Fibroblast of the aortic adventitia (primary cell): ENCODE measurements around the gene BEGAIN. TPM values are rescaled to one million over a fixed set of nuclear protein-coding genes. Genes with fewer than 3 reads are reported as not detected.

Experiments used
- DNase-seq: peaks from one replicate; pipeline ENCODE4 v3.0.0-alpha.2; 2010; ENCODE audit warnings: low read depth
- H3K4me3 ChIP-seq: 2 replicates; pipeline ENCODE4 v1.5.1; 2011; ENCODE audit warnings: low read depth, mild to moderate bottlenecking, control low read depth, low read length, moderate library complexity
- CTCF ChIP-seq: IDR thresholded peaks from 2 replicates; pipeline ENCODE4 v1.5.1; 2011; ENCODE audit warnings: mild to moderate bottlenecking, low read length, control low read depth, inconsistent platforms; ENCODE audit not compliant: insufficient read depth
- total RNA-seq: library from RNA; depleted of rRNA; stranded (reverse); fragments of >200 nt; gene quantifications from 2 replicates; pipeline ENCODE4 v1.2.3, GENCODE V29; 2012; ENCODE audit warnings: low replicate concordance

BEGAIN gene
- total RNA-seq, 1 donor: 0.18 TPM

GRCh38 chr14:100605230-100605629 is 18.0 kb upstream of the BEGAIN start:
- no peak for DNase-seq
- no peak overlapping the region for H3K4me3 ChIP-seq
- TF ChIP-seq CTCF: no peak

- DNase-seq: no peak
- no peak overlapping the region for H3K4me3 ChIP-seq
- TF ChIP-seq CTCF: no peak
These were observed 17.5 kb upstream of the BEGAIN start for GRCh38 chr14:100604709-100605108.

- no peak for TF ChIP-seq CTCF
- DNase-seq: no peak
- H3K4me3 ChIP-seq: no peak overlapping the region
These were observed 16.9 kb upstream of the BEGAIN start for GRCh38 chr14:100604121-100604501.

GRCh38 chr14:100603341-100604120 is 16.3 kb upstream of the BEGAIN start:
- no peak overlapping the region for H3K4me3 ChIP-seq
- no peak for DNase-seq
- TF ChIP-seq CTCF: no peak

GRCh38 chr14:100602621-100603230 is 15.5 kb upstream of the BEGAIN start:
- DNase-seq: no peak
- H3K4me3 ChIP-seq: no peak overlapping the region
- no peak for TF ChIP-seq CTCF

GRCh38 chr14:100601914-100602313 is 14.7 kb upstream of the BEGAIN start:
- no peak for TF ChIP-seq CTCF
- DNase-seq: no peak
- no peak overlapping the region for H3K4me3 ChIP-seq
